Progenitor cell of endocrine pancreas (in vitro differentiated cells): Measurements from ENCODE around the gene SPINK9. TPM values are rescaled to one million over a fixed set of nuclear protein-coding genes. Genes with fewer than 3 reads are reported as not detected.
A peak's percentile ranks its signal among the peaks of the same experiment; 100 is the strongest.

Experiments
- DNase-seq: peaks from one replicate; pipeline ENCODE4 v3.0.0; 2021; ENCODE audit warnings: low spot score; ENCODE audit not compliant: unreplicated experiment
- H3K27ac Mint-ChIP-seq: 2 replicates; pipeline ENCODE4 v1.8.0; 2021; ENCODE audit warnings: mild to moderate bottlenecking, moderate library complexity, mixed read lengths
- H3K27me3 Mint-ChIP-seq: 2 replicates; pipeline ENCODE4 v1.8.0; 2021; ENCODE audit warnings: mixed read lengths
- H3K36me3 Mint-ChIP-seq: 2 replicates; pipeline ENCODE4 v1.8.0; 2022; ENCODE audit warnings: mixed read lengths; ENCODE audit not compliant: insufficient read depth
- H3K4me1 Mint-ChIP-seq: 2 replicates; pipeline ENCODE4 v1.8.0; 2021; ENCODE audit warnings: low read depth, mixed read lengths
- H3K4me3 Mint-ChIP-seq: 2 replicates; pipeline ENCODE4 v1.8.0; 2021; ENCODE audit warnings: low read depth, mild to moderate bottlenecking, moderate library complexity, mixed read lengths
- H3K9me3 Mint-ChIP-seq: 2 replicates; pipeline ENCODE4 v1.8.0; 2021; ENCODE audit warnings: low read depth, mixed read lengths
- long read RNA-seq: library from polyadenylated mRNA; unstranded; transcript quantifications from one replicate; pipeline ENCODE4 v2.0.0, GENCODE V29; 2020
- total RNA-seq: library from RNA; stranded (reverse); gene quantifications from 2 replicates; pipeline ENCODE4 v1.2.1, GENCODE V29; 2021
- TF ChIP-seq, protein P1 (sequence below): fragments of 200-600 bp; sonication (generic); IDR thresholded peaks from one replicate; pipeline ENCODE4 v1.5.0; 2021; ENCODE audit warnings: antibody characterized with exemption, mild to moderate bottlenecking; ENCODE audit not compliant: unreplicated experiment

SPINK9 gene, protein sequence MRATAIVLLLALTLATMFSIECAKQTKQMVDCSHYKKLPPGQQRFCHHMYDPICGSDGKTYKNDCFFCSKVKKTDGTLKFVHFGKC
- not detected in 2 replicates for total RNA-seq
- long read RNA-seq, partial matches to known transcripts: 0 of 2 reads
- long read RNA-seq, other reads (novel, unspliced or antisense): 2 of 2 reads

DNA sequence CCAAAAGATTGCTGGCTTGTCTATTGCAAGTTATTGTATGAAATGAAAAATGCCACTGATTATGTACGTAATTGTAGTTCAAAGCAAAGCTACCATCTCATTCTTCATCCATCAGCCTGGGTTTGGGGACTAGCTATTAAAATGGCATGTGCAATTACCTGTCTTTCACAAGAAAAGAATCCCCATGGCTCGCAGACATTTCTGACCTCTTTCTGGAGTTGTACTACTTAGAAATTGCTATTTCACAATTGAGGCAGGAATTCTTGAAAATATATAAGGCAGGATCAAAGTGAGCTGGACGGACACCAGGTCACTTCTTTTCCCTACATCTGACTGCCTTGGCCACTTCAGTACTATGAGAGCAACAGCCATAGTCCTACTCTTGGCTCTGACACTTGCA, at the start of gene SPINK9:
Gene SPINK9 (plus strand): TSS at position 301 of the 400 bp plus-strand sequence. CDS start 55 bp downstream, at position 356.
- Mint-ChIP-seq H3K9me3 (peaks cover 7% of the 10 kb centered on the region), H3K4me1 (no peaks in the 10 kb centered on the region), H3K27ac (no peak within 1 kb of the TSS), H3K4me3 (no peak within 1 kb of the TSS), H3K36me3 (peaks cover 5% of the 10 kb centered on the region), H3K27me3 (no peaks in the 10 kb centered on the region)
- TF ChIP-seq, protein P1, sequence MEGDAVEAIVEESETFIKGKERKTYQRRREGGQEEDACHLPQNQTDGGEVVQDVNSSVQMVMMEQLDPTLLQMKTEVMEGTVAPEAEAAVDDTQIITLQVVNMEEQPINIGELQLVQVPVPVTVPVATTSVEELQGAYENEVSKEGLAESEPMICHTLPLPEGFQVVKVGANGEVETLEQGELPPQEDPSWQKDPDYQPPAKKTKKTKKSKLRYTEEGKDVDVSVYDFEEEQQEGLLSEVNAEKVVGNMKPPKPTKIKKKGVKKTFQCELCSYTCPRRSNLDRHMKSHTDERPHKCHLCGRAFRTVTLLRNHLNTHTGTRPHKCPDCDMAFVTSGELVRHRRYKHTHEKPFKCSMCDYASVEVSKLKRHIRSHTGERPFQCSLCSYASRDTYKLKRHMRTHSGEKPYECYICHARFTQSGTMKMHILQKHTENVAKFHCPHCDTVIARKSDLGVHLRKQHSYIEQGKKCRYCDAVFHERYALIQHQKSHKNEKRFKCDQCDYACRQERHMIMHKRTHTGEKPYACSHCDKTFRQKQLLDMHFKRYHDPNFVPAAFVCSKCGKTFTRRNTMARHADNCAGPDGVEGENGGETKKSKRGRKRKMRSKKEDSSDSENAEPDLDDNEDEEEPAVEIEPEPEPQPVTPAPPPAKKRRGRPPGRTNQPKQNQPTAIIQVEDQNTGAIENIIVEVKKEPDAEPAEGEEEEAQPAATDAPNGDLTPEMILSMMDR: no peak
- no peak for DNase-seq

DNA sequence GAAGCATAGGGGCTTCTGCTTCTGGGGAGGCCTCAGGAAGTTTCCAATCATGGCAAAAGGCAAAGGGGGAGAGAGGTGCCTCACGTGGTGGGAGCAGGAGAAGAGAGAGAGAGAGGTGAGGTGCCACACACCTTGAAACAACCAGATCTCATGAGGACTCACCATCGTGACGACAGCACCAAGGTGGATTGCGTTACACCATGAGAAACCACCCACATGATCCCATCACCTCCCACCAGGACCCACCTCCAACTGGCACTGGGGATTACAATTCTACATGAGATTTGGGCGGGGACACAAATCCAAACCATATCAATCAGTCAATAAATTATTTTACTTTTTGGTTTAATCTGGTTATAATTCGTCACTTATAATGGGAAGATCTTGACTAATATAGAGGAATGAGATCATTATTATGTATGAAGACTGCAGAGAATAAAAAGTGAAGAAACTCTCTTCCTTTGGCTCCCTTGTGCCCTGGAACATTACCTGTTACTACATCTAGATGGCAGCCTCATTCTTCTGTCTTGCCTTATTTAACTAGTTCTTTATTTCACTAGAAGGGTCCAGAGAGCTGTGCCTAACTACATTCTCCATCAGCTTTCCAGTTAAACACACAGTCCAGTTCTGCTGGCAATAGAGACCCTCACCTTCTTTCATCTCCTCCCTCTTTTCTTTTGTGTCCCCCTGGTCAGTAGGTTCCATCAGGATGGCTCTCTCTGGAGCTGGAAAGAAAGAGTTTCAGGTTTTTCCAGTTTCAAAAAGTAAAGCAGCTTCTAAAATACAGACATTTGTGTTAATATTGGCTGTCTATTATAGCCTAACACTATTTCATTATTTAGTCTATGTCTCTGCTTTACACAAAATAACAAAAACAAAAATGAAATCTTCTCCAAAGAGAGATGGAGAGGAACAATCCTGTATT, 44.8 kb upstream of the SPINK9 start:
- peak overlapping the region; percentile 74 for H3K27ac Mint-ChIP-seq
- H3K9me3 Mint-ChIP-seq: peaks cover 5% of the 10 kb centered on the region
- TF ChIP-seq, protein P1: peak; percentile 61
- H3K27me3 Mint-ChIP-seq: peaks cover 6% of the 10 kb centered on the region
- no peaks in the 10 kb centered on the region for H3K36me3 Mint-ChIP-seq
- DNase-seq: no peak
- no peak overlapping the region for H3K4me3 Mint-ChIP-seq
- H3K4me1 Mint-ChIP-seq: peaks cover 14% of the 10 kb centered on the region

DNA sequence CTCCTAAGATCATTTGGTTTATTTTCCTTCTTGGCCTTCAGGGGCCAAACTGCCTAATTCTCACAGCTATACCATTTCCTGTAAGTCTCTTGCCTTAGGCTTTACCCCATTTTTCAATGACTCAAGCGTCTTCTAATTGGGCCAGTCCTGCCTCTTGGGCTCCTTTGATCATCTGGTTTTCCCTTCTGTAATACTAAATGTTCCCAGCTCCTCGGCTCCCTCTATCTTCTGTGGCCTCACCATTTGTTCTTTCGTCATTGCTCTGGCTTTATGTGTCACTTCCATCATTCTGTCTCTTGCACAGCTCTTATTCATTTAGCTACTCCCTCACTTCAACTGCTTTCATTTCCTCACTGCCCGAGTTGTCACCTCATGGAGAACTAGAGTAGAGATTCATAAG, 37.6 kb upstream of the SPINK9 start:
- TF ChIP-seq, protein P1: no peak
- Mint-ChIP-seq H3K36me3 (no peaks in the 10 kb centered on the region), H3K4me3 (no peak overlapping the region), H3K4me1 (no peaks in the 10 kb centered on the region), H3K27me3 (peaks cover 2% of the 10 kb centered on the region), H3K9me3 (no peaks in the 10 kb centered on the region), H3K27ac (no peak overlapping the region)
- DNase-seq: no peak

DNA sequence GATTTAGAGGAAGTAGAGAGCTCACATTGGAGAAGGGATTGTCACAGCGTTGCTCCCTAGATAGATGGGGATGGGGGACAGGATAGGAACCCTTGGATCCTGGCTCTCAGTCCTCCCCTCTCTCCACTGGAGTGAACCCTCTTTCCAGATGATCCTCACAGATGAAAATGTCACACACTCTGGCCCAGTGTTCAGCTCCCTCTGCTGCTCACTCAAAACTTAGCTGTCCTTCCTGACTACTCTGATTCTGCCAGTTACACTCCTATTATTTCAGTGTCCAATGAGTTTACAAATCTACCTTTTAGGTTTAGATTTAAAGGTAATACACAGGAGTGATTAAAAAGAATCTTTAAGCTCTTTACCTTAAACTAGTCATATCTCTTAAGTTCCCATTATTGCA, 28.9 kb upstream of the SPINK9 start:
- Mint-ChIP-seq H3K27ac (no peak overlapping the region), H3K27me3 (no peaks in the 10 kb centered on the region), H3K4me3 (no peak overlapping the region), H3K9me3 (peaks cover 15% of the 10 kb centered on the region), H3K4me1 (peaks cover 2% of the 10 kb centered on the region), H3K36me3 (peaks cover 9% of the 10 kb centered on the region)
- TF ChIP-seq, protein P1: no peak
- no peak for DNase-seq

DNA sequence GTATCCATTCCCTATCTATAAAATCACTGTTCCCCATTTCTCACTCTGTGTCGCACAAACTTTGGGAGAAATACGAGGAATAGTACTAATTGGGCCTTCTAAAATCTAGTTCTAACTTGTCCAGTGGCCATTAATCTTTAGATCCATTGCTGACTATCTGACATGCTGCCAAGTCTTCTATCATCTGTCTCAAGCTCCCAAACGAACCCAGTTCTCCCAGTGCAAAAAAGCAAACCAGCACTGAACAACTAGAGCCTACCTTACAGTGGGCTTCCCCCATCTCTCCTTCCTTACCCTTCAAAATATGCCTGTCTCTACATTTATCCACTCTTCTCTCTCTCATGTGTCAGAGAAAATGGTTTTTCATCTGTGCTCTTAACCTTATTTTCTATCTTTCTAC, 26.3 kb upstream of the SPINK9 start:
- peaks cover 9% of the 10 kb centered on the region for H3K36me3 Mint-ChIP-seq
- no peaks in the 10 kb centered on the region for H3K27me3 Mint-ChIP-seq
- TF ChIP-seq, protein P1: no peak
- no peak for DNase-seq
- no peak overlapping the region for H3K27ac Mint-ChIP-seq
- H3K4me3 Mint-ChIP-seq: no peak overlapping the region
- H3K9me3 Mint-ChIP-seq: peaks cover 15% of the 10 kb centered on the region
- H3K4me1 Mint-ChIP-seq: peaks cover 2% of the 10 kb centered on the region
